Measurements from ENCODE around the gene CIAO2B. TPM values are rescaled to one million over a fixed set of nuclear protein-coding genes. Genes with fewer than 3 reads are reported as not detected.

The CIAO2B gene
- total and polyA plus RNA-seq, 12 donors = 80.7 to 258 (median 112) TPM

GRCh38 chr16:66916518-66916917 lies 17.7 kb downstream of the CIAO2B start:
- no peak for DNase-seq
- Histone ChIP-seq H3K9me3 (replicated peaks in 1 of 3) (no peaks in the 10 kb centered on the region), H3K4me3 (no peak overlapping the region), H3K27me3 (no peaks in the 10 kb centered on the region), H3K4me1 (replicated peaks in 1 of 2) (no peaks in the 10 kb centered on the region), H3K27ac (no peak overlapping the region), H3K36me3 (replicated peaks in 1 of 2) (no peaks in the 10 kb centered on the region)
- intact Hi-C loops (cut with DNase I) = no loop called here
- TF ChIP-seq POLR2A (IDR thresholded peaks at IDR 0.05) (no peak), CTCF (IDR thresholded peaks at IDR 0.05) (no peak)
- WGBS, 4 donors = 82 to 86% (median 84%) methylated on average over 6 of the region's 6 CpGs

- Histone ChIP-seq H3K27me3 (no peaks in the 10 kb centered on the region), H3K27ac (no peak overlapping the region), H3K4me1 (replicated peaks in 1 of 2) (no peaks in the 10 kb centered on the region), H3K36me3 (replicated peaks in 1 of 2) (no peaks in the 10 kb centered on the region), H3K4me3 (no peak overlapping the region), H3K9me3 (replicated peaks in 1 of 3) (no peaks in the 10 kb centered on the region)
- TF ChIP-seq CTCF (IDR thresholded peaks at IDR 0.05) (no peak), POLR2A (IDR thresholded peaks at IDR 0.05) (no peak)
- intact Hi-C loops (cut with DNase I) = no loop called here
- DNase-seq = no peak
- WGBS, 4 donors = 71 to 83% (median 78%) methylated on average over 7 of the region's 7 CpGs
Observed at GRCh38 chr16:66915041-66915440, 19.2 kb downstream of the CIAO2B start.

DNA sequence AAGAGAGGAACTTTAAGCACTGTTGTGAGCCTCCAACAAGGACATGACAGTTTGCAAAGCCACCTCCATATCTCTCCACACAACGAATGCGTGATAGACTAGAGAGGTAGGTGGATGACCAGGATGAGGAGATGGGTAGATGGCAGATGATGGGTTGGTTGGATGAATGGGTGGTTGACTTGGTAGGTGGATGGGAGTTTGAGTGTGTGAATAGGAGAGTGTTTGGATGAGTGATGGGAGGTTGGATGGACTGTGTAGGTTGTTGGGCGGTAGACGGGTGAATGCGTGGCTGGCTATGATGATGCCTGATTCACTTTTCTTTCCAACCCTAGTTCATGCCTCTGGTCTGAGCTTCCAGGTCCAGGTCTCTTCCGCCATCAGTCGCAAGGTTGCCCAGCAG lies 19.7 kb downstream of the CIAO2B start:
- no peak for DNase-seq
- intact Hi-C loops (cut with DNase I) = no loop called here
- H3K9me3 ChIP-seq (replicated peaks in 1 of 3) = no peaks in the 10 kb centered on the region
- TF ChIP-seq CTCF (IDR thresholded peaks at IDR 0.05) (no peak), POLR2A (IDR thresholded peaks at IDR 0.05) (no peak)
- H3K36me3 ChIP-seq (replicated peaks in 1 of 2) = no peaks in the 10 kb centered on the region
- H3K27ac ChIP-seq = no peak overlapping the region
- H3K4me3 ChIP-seq = no peak overlapping the region
- no peaks in the 10 kb centered on the region for H3K27me3 ChIP-seq
- H3K4me1 ChIP-seq (replicated peaks in 1 of 2) = no peaks in the 10 kb centered on the region
- WGBS, 4 donors = 93 to 98% (median 96%) methylated on average over 7 of the region's 7 CpGs

- 60 to 85% (median 79%) methylated on average over 2 to 4 of the region's 4 CpGs for WGBS, 4 donors
- no peak for DNase-seq
- Histone ChIP-seq H3K9me3 (replicated peaks in 1 of 3) (no peaks in the 10 kb centered on the region), H3K4me3 (no peak overlapping the region), H3K27ac (no peak overlapping the region), H3K36me3 (replicated peaks in 1 of 2) (no peaks in the 10 kb centered on the region), H3K4me1 (replicated peaks in 1 of 2) (no peaks in the 10 kb centered on the region), H3K27me3 (no peaks in the 10 kb centered on the region)
- no peak for TF ChIP-seq POLR2A (IDR thresholded peaks at IDR 0.05)
- no peak for TF ChIP-seq CTCF (IDR thresholded peaks at IDR 0.05)
- intact Hi-C loops (cut with DNase I) = no loop called here
Observed at GRCh38 chr16:66913711-66914110, 20.5 kb downstream of the CIAO2B start.

All from adrenal gland (tissue), 12 donors.